Stimulated activated effector memory CD8-positive, alpha-beta T cell treated with anti-CD3 and anti-CD28 coated beads, Interleukin-12 subunit alpha, Interleukin-12 subunit beta, amount 100 ng/mL, for 72 hours (primary cell): ENCODE measurements around the gene ASIC1.

Experiments
- ATAC-seq: fragments of 150-1000 bp; cut with Tn5 transposase; 2 replicates; pipeline ENCODE4 v1.10.0; 2021
- DNase-seq, 2 donors: peaks; one replicate each; pipeline ENCODE4 v3.0.0; 2021 to 2022; ENCODE audit warnings: low spot score in 2 of 2
- H3K27ac Mint-ChIP-seq: one replicate; pipeline ENCODE4 v1.8.0; 2022; ENCODE audit warnings: mild to moderate bottlenecking, mixed read lengths
- H3K36me3 Mint-ChIP-seq: one replicate; pipeline ENCODE4 v1.8.0; 2022; ENCODE audit warnings: mild to moderate bottlenecking, mixed read lengths
- H3K4me1 Mint-ChIP-seq: one replicate; pipeline ENCODE4 v1.8.0; 2022; ENCODE audit warnings: mixed read lengths
- H3K4me3 Mint-ChIP-seq: one replicate; pipeline ENCODE4 v1.8.0; 2022; ENCODE audit warnings: mild to moderate bottlenecking, mixed read lengths
- H3K9me3 Mint-ChIP-seq: one replicate; pipeline ENCODE4 v1.8.0; 2022; ENCODE audit warnings: mixed read lengths

ASIC1 gene

DNA sequence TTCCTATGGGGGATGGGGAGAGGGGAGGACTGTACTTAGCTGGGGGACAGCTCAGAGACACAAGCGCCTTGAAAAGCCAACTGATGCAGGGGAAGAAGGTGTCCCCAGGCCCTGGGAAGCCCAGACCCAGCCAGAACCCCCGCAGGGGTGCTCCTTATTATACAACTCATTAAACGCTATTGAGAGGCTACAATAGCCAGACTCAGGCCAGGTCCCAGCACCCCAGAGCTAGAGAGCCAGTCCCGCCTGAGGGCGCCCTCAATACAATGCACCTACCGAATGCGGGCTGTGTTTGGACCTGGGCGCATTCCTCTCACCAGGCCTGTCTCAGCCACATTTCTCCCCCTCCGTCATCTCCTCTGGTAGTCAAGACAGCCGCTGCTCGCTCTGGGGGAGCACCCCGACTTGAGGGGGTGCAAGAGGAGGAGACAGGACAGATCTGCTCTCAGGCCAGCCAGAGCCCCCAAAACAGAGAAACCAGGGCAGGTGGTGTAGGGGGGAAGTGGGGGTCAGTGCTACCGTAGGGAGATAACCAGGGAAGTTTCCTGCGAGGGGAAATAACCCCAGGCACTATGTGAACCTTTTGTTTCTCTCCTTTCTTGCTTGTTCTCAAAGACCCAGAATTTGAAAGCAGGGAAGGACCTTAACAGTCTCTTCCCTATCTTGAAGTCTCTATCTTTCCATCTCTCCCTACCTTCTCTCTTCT, 6.1 kb upstream of the ASIC1 start:
- no peaks in the 10 kb centered on the region for H3K9me3 Mint-ChIP-seq
- H3K4me3 Mint-ChIP-seq = no peak overlapping the region
- H3K27ac Mint-ChIP-seq = no peak overlapping the region
- H3K36me3 Mint-ChIP-seq = no peaks in the 10 kb centered on the region
- no peak for ATAC-seq
- DNase-seq = no peak
- H3K4me1 Mint-ChIP-seq = peaks cover 8% of the 10 kb centered on the region

DNA sequence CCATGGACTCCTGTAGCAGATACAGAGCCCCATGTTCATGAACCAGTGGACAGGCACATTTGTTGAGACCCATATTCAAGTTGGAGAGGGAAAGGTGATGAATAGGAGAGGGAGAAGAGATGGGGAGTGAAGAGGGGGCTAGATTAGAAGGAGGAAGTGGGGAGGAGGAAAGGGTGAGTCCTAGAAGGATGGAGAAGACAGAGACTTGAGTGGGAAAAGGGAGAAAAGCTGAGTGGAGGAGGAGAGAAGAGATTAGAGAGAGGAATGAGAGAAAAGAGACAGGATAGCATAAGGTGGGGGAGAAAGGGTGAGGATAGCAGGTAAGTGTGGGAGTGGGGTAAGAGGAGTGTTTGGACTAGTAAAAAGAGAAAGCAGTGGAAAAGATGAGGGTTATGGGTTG, 4.9 kb upstream of the ASIC1 start:
- Mint-ChIP-seq H3K27ac (no peak overlapping the region), H3K4me3 (no peak overlapping the region), H3K36me3 (no peaks in the 10 kb centered on the region), H3K4me1 (peaks cover 19% of the 10 kb centered on the region), H3K9me3 (no peaks in the 10 kb centered on the region)
- DNase-seq = no peak
- no peak for ATAC-seq

DNA sequence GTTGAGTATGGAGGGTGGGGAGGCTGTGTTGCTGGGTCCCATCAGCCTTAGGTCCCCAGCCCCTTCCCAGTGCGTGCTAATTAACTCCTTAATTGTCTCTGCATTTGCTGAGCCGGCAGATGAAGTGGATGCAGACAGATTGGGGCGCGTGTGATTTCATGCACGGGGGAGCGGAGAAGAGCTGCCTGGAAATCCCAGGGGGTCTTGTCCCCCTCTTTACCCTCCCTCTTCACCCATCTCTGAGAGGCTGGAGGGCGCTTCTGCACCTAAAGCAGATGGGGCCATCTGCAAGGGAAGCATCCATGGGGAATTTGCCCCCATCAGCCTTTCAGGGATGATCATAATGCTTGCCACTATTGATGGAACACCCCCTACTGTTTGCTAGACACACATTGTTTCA, 4.4 kb upstream of the ASIC1 start:
- Mint-ChIP-seq H3K27ac (no peak overlapping the region), H3K36me3 (no peaks in the 10 kb centered on the region), H3K9me3 (no peaks in the 10 kb centered on the region), H3K4me1 (peaks cover 19% of the 10 kb centered on the region), H3K4me3 (no peak overlapping the region)
- DNase-seq (no peak), ATAC-seq (no peak)

DNA sequence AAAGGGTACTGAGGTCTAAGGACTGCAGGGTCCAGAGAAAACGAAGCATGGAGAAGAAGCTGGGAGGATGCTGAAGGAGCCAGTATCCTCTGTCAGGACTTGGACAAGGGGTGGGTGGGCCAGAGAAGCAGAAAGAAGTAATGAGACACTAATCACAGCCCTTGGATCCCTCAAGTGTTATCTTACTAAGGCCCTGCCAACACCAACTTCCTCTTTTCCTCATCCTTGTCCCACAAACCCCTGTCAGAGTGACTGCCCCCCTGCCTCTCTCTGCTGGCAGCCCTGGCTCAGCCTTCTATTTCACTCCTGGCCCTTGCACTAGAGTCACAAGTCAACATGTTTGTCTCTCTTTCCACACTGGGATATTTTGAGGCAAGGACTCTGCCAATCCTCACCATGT, 3.8 kb upstream of the ASIC1 start:
- peaks cover 19% of the 10 kb centered on the region for H3K4me1 Mint-ChIP-seq

DNA sequence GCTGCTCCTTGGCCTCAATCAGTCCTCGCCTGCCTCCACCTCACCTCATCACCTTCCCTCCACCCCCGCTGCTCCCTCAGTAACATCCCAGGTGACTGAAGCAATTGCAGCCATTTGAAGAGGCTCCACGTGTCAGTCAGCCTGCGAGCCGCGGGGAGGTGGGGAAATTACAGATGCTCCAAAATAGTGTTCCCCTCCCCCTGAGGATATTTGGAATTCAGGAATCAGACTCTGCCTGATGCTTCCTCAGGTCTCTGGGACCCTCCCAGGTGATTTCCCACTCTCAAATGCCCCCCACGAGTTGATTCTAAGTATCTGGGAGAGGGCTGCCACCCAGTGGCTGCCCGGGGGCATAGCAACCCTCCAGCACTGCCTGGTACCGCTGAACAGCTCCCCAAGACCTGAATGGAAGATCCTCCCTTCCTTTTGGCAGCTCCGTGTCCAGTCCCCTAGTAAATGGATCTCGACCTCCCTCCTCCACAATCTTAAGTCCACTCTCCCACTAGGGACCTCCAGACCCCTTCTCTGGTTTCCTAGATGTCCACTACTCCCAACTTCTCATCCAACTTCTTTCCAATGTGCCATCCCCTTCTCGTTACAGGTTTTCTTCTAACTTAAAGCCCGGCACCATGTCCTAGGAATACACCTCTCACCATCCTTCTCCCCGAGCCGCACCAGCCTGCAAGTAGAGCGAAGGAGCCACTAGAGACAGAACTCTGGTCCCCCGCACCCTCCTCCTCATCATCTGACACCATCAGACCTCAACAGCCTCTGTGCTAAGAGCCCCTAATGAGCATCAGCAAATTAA, 1.4 kb upstream of the ASIC1 start:
- Mint-ChIP-seq H3K36me3 (no peaks in the 10 kb centered on the region), H3K9me3 (no peaks in the 10 kb centered on the region), H3K4me3 (peak overlapping the region; percentile 73), H3K4me1 (peaks cover 32% of the 10 kb centered on the region), H3K27ac (no peak overlapping the region)
- ATAC-seq (peak; percentile 56), DNase-seq (peak; percentile 38 to 80)

More for the DNA sequence above, 3.8 kb upstream of the ASIC1 start:
- no peak for ATAC-seq
- Mint-ChIP-seq H3K9me3 (no peaks in the 10 kb centered on the region), H3K4me3 (no peak overlapping the region), H3K27ac (no peak overlapping the region), H3K36me3 (no peaks in the 10 kb centered on the region)
- no peak for DNase-seq

DNA sequence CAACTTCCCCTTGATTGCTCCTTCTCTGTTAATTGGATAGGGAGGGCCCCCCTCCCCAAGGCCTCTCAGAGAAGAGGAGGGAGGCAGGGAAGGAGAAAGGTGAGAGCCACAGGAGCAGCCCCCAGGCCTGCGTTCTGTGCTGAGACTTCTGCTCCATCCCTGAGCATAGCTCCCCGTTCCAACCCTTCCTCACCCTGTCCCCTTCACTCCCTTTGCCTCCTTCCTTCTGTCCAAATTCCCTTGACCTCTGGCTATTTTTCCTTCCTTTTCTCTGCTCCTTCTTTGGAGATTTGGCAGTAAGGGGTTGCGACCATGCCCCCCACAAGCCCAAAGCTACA, 788 bp upstream of the ASIC1 start:
- peak overlapping the region; percentile 73 for H3K4me3 Mint-ChIP-seq
- H3K4me1 Mint-ChIP-seq = peaks cover 32% of the 10 kb centered on the region
- DNase-seq (no peak), ATAC-seq (no peak)
- H3K27ac Mint-ChIP-seq = no peak overlapping the region
- H3K36me3 Mint-ChIP-seq = no peaks in the 10 kb centered on the region
- no peaks in the 10 kb centered on the region for H3K9me3 Mint-ChIP-seq

DNA sequence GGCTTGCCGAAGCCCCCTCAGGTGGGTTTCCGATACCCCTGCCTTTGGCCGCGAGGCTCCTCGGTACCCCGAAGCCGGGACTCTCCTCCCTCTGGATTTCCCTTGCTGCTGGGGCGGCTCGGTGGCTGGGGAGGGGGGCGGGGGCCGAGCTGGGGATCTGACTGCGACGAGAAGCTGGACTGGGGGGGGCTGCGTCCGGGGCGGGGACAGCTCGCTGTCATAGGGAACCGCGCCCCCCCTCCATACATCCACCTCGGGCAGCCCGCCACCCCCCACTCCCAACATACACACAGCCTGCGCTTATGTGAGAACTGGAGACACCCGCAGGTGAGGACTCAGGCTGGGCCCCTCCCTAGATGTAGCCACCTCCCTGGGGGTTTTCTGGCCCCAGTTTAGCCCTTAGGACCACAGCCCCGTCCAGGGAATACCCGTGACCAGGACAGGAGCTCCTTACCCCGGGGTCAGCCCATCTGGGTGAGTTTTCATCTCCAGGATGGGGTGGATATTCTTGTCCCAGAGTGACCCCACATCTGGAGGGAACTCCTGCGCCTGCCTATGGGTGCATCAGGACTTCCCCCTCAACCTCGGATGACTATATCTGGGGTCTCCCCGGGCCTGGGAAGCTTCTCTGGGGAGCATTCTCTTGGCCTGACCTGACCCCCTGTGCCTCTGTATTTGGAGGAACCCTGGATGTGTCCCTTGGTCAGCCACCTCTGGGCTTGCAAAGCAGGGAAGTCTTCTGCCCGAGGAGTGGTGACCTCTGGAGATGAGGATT, 687 bp downstream of the ASIC1 start:
- no peaks in the 10 kb centered on the region for H3K9me3 Mint-ChIP-seq
- ATAC-seq = no peak
- H3K27ac Mint-ChIP-seq = no peak overlapping the region

DNA sequence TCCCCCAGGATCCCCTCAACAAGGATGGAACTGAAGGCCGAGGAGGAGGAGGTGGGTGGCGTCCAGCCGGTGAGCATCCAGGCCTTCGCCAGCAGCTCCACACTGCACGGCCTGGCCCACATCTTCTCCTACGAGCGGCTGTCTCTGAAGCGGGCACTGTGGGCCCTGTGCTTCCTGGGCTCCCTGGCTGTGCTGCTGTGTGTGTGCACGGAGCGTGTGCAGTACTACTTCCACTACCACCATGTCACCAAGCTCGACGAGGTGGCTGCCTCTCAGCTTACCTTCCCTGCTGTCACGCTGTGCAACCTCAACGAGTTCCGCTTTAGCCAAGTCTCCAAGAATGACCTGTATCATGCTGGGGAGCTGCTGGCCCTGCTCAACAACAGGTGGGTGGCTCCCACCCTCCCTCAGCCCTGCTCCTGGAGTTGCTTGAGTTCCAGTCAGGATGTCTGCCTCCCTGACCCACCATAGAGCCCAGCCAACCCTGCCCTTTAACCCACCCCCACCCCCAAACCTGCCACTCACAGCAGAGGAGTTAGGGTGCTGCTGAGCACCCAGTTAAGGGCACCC, 1.4 kb downstream of the ASIC1 start:
- no peak for DNase-seq
- Mint-ChIP-seq H3K4me1 (peaks cover 32% of the 10 kb centered on the region), H3K27ac (no peak overlapping the region), H3K36me3 (no peaks in the 10 kb centered on the region), H3K9me3 (no peaks in the 10 kb centered on the region), H3K4me3 (peak overlapping the region; percentile 73)
- peak; percentile 2 for ATAC-seq

More for the DNA sequence above, 687 bp downstream of the ASIC1 start:
- peaks cover 32% of the 10 kb centered on the region for H3K4me1 Mint-ChIP-seq
- H3K36me3 Mint-ChIP-seq = no peaks in the 10 kb centered on the region
- peak in 1 of 2 donors; percentile 60 for DNase-seq
- H3K4me3 Mint-ChIP-seq = peak overlapping the region; percentile 73

DNA sequence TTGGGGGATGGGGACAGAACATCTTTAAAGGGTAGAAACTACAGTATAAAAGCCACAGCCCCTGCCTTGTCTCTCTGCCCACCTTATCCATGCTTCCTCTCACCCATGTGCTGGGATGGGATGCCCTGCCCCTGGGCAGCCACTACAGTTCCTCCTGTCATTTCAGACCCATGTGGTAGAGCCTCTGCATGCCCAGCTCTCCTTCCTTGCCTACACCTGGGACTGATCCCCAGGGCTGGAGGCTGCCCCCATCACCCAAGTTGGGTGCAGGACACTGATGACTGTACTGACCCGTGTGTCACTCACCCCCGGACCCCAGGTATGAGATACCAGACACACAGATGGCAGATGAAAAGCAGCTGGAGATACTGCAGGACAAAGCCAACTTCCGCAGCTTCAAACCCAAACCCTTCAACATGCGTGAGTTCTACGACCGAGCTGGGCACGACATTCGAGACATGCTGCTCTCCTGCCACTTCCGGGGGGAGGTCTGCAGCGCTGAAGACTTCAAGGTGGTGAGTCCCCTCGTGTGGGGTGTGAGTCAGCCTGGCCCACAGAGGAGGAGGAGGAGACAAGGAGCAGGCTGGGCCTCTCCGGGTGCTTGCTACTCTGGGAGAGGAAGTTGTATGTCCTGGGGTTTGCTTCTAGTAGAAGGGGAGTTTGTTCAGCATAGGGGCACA, 2.2 kb downstream of the ASIC1 start:
- Mint-ChIP-seq H3K9me3 (no peaks in the 10 kb centered on the region), H3K4me3 (peak overlapping the region; percentile 73), H3K4me1 (peaks cover 32% of the 10 kb centered on the region), H3K36me3 (no peaks in the 10 kb centered on the region), H3K27ac (peak overlapping the region; percentile 45)
- DNase-seq = peak in 1 of 2 donors; percentile 65
- ATAC-seq = peak; percentile 66

DNA sequence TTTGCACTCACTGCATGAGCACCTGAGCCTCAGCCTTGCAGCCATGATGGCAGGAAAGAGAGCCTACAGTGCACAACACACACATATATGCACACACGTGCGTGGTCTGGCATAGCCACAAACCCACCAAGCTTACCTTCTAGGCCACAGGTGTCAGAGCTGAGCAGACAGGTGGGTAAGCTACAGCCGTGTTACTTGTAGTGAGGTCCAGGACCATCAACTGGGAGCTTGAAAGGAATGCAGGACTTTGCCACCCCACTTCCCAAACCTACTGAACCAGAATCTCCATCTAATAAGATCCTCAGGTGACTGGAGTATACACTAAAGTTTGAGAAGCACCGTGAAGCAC, 2.7 kb downstream of the ASIC1 start:
- no peak for DNase-seq
- H3K27ac Mint-ChIP-seq = peak overlapping the region; percentile 45
- H3K4me1 Mint-ChIP-seq = peaks cover 32% of the 10 kb centered on the region
- no peaks in the 10 kb centered on the region for H3K36me3 Mint-ChIP-seq
- no peaks in the 10 kb centered on the region for H3K9me3 Mint-ChIP-seq
- H3K4me3 Mint-ChIP-seq = peak overlapping the region; percentile 73
- ATAC-seq = no peak

DNA sequence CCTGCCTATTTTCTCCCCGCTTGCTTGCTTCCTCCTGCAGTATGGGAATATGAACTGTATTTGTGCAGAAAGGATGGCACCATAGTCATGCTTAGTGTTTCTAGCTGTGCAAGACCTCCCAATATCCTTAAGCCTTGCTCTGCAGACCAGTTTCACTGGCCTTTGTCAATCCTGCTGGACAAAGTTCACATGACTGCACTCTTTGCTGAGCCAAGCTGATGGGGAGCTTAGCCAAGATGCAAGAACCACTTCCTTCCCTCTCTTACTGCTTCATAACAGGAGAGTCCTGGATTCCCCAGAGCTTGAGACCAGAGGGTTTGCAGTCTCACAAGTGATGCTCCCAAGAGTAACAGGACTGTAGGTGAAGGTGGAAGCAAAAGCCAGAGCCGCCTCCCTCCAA, 3.8 kb downstream of the ASIC1 start:
- Mint-ChIP-seq H3K27ac (no peak overlapping the region), H3K4me3 (no peak overlapping the region), H3K4me1 (peaks cover 24% of the 10 kb centered on the region), H3K36me3 (no peaks in the 10 kb centered on the region), H3K9me3 (no peaks in the 10 kb centered on the region)
- DNase-seq (no peak), ATAC-seq (no peak)

DNA sequence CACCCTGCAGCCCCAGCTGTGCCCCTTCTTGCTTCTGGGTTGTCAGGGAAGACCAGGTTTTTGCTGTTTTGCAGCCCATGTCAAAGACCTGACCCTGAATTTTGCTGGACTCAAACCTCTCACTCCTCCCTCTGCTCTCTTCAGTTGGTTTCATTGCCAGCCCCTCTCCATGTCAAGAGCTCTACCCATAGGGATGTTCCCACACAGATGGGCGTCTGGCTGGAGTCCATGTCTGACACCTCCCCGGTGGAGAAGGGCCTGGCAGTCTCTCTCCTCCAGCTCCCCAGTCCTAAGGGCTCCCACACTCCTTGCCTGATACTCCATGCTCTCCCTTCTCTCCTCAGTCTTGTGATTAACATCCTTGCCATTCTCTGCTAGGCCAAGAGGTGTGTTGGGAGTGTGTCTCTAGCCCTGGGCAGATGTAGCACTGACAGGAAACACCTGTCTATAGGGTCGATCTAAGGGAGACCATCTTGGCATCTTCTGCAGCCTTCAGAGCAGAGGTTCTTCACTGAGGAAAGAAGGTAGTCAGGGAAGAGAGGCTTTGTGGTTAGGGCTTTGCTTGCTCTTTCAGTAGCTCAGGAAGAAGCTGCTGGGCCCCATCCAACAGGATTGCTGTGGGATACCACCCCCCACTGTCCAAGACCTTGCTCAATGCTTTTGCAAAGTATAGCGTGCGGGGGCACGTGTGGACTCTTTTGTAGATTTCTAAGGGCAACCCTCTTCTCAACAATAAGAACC, 4.7 kb downstream of the ASIC1 start:
- H3K4me1 Mint-ChIP-seq = peaks cover 15% of the 10 kb centered on the region
- H3K36me3 Mint-ChIP-seq = no peaks in the 10 kb centered on the region
- ATAC-seq (no peak), DNase-seq (no peak)
- H3K27ac Mint-ChIP-seq = no peak overlapping the region
- H3K4me3 Mint-ChIP-seq = no peak overlapping the region
- no peaks in the 10 kb centered on the region for H3K9me3 Mint-ChIP-seq

DNA sequence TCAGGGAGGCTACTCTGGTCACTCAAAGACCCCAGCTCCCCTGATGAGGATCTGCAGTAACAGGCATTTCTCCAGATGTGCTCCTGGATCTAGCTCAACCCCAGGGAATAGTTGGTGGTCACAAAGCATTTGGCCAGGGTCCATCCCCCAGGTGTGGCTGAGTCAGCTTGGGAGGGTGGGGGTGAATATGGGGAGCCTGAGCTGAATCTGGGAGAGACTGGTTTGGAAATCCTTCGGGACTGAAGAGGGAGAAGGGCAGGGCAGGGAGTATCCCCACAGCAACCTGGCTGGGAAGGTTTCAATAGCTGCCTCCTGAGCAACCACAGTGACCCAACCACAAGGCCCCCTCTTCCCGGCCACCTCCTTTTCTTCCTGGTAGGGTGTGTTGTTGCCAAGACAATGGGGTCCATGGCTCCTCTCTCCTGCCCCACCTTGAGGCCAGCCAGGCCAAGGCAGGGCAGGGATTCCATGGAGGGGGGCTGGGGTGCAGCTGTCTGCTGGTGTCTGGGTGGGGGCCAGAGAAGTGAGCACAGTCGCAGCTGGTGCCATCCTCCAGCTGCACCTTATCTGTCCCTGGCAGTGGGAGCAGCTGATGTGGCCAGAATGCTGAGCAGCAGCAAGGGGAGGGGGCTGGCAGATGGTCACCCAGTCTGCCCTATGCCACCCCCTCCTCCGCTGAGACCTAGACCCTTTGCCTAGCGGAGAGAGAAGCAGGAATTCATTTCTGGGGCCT, 5.5 kb downstream of the ASIC1 start:
- DNase-seq = no peak
- Mint-ChIP-seq H3K4me1 (peaks cover 12% of the 10 kb centered on the region), H3K36me3 (no peaks in the 10 kb centered on the region), H3K27ac (no peak overlapping the region), H3K9me3 (no peaks in the 10 kb centered on the region), H3K4me3 (no peak overlapping the region)
- no peak for ATAC-seq

DNA sequence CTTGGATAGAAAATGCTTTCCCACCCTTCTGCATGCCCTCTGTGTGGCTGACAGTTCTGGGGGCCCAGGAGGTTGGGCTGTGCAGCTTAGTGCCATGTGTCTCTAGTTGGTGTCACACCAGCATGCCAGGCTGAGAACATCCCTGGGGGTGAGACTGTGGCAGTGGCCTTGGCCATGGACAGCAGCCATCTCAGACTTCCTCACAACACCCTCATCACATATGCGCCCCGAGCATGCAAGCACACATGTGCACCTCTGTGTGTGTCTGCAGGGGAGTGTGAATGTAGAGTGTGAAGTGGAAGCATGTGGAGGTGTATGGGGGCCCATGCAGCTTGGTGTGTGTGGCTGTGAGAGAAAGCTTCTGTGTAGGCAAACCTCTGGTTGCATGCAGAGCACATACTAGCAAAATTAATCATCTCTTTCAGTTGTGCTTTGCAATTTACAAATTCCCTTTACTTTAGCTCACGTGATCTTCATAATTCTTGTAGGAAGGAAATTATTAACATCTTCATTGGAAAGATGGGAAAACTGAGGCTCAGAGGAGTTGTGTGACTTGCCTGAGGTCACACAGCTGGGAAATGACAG, 8.4 kb downstream of the ASIC1 start:
- Mint-ChIP-seq H3K36me3 (no peaks in the 10 kb centered on the region), H3K27ac (no peak overlapping the region), H3K4me3 (no peak overlapping the region), H3K9me3 (no peaks in the 10 kb centered on the region), H3K4me1 (peaks cover 9% of the 10 kb centered on the region)
- ATAC-seq (peak; percentile 14), DNase-seq (no peak)
